ENCODE results near the gene SAMD11. TPM values are rescaled to one million over a fixed set of nuclear protein-coding genes. Genes with fewer than 3 reads are reported as not detected.
"Not testable (repeated sequence)": the region's sequence is repeated elsewhere in the genome, so short reads cannot be mapped to it uniquely, and the experiment has no call there.

Gene SAMD11, protein sequence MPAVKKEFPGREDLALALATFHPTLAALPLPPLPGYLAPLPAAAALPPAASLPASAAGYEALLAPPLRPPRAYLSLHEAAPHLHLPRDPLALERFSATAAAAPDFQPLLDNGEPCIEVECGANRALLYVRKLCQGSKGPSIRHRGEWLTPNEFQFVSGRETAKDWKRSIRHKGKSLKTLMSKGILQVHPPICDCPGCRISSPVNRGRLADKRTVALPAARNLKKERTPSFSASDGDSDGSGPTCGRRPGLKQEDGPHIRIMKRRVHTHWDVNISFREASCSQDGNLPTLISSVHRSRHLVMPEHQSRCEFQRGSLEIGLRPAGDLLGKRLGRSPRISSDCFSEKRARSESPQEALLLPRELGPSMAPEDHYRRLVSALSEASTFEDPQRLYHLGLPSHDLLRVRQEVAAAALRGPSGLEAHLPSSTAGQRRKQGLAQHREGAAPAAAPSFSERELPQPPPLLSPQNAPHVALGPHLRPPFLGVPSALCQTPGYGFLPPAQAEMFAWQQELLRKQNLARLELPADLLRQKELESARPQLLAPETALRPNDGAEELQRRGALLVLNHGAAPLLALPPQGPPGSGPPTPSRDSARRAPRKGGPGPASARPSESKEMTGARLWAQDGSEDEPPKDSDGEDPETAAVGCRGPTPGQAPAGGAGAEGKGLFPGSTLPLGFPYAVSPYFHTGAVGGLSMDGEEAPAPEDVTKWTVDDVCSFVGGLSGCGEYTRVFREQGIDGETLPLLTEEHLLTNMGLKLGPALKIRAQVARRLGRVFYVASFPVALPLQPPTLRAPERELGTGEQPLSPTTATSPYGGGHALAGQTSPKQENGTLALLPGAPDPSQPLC
- 11.1 TPM for total RNA-seq (ENCODE audit: insufficient read depth, low replicate concordance)

GRCh38 chr1:923131-923990, at the start of gene SAMD11:
TSS of gene SAMD11 (plus strand) at chr1:923923. CDS start at chr1:924432, 509 bp downstream.
- peak; percentile 82 for DNase-seq (ENCODE audit: low spot score)

- peak; percentile 48 for DNase-seq (ENCODE audit: low spot score)
Observed at GRCh38 chr1:876428-877208, 47.1 kb upstream of the SAMD11 start.

DNA sequence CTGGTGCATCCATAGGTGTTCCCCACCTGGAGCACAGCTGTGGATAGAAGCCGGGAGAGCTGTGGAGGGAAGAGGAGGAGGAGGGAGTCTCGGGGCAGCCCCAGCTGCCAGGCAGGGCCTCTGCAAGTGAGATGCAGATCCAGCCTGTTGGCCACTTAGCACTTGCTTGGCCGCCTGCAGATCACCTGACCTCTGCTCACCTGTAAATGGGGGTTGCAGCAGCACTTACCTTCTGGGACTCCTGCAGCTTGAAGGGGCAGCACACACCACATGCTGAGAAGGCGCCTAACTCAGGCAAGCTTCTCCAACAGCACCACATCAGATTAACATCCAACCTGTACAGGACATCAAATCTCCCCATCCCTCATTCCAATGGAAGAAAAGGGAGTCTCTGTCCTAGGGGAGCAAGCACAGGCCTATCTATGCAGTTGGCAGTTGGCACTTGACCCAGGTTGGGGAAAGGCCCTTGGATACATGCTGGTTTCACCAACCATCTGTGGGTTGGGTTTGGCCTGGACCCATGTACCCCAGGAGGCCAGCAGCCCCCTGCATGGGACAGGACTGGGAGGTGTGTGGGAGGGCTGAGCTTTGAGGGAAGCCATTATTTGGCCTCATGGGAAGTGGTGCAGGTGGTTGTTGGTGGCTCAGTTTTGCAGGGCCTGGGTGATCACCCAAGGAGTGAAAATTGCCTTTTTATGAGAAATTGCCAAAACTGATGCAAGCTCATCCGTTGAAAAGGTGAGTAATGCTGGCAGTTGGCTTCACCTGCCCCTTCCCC, 46.3 kb upstream of the SAMD11 start:
- DNase-seq (ENCODE audit: low spot score) = not testable (repeated sequence)

DNA sequence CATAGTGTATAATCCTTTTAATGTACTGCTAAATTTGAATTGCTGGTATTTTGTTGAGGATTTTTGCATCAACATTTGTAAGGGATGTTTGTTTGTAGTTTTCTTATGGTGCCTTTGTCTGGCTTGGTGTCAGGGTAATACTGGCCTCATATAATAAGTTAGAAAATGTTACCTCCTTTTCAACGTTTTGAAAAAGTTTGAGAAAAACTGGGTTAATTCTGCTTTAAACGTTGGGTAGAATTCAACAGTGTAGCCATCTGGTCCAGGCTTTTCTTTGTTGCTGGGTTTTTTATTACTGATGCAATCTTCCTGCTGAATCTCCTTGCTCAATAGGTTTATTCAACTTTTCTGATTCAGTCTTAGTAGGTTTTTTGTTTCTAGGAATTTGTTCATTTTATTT, 43.2 kb upstream of the SAMD11 start:
- DNase-seq (ENCODE audit: low spot score) = not testable (repeated sequence)

DNA sequence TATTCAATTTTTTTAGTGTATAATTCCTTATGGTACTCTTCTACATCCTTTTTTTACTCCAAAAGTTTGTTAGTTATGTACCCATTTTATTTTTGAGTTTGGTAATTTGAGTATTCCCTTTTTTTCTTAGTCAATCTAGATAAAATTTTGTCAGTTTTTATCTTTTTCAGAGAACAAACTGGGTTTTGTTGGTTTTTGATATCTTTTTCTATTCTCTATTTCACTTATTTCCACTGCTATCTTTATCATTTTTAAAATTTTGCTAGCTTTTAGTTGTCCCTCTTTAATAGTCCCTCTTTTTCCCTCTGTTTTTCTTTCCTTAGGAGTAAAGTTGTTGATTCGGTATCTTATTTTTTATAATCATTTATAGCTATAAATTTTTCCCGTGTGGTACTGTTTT, 42.8 kb upstream of the SAMD11 start:
- DNase-seq (ENCODE audit: low spot score) = not testable (repeated sequence)

DNA sequence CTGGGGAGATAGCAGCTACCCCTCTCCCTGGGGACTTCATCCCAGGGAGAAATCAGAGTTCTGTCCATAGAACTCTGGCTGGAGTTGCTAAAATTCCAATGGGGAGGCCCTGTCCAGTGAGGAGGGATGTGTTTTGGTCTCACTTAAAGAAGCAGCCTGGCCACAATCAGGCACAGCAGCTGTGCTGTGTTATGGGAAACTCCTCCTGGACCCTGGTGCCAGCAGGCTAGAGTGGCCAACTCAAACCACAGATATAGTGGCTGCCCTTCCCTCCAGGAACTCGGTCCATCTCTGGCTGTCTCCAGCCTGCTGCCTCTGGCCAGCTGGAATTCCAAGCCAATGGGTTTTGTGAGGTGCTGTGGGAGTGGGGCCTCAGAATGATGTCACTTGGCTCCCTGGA, 37.4 kb upstream of the SAMD11 start:
- no peak for DNase-seq (ENCODE audit: low spot score)

DNA sequence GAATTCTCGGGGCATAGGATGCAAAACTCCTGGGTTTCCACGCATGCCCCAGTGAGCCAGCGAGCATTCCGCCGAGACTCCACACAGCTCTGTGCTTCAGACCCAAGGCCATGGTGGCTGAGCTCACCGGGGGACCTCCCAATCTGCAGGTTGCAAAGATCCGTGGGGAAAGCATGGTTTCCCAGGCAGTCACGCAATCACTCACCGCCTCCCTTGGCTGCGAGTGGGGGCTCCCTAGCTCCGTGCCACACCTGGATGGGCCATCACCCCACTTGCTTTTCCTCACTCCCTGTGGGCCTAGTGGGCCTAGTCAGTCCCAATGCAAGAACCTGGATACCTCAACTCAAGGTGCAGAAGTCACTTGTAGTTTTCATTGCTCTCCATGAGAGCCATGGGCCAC, 37.0 kb upstream of the SAMD11 start:
- no peak for DNase-seq (ENCODE audit: low spot score)

DNA sequence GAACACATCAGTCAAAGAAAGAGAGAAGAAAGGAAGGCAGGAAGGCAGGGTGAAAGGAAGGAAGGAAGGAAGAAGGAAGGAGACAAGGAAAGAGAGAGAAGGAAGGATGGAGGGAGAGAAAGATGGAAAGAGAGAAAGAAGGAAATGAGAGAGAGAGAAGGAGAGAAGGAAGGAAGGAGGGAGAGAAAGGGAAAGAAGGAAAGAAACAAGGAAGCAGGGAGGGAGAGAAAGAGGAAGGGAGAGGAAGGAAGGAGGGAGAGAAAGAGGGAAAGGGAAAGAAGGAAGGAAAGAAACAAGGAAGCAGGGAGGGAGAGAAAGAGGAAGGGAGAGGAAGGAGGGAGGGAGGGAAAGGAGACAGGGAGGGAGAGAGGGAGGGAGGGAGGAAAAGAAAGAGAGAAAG, 35.4 kb upstream of the SAMD11 start:
- DNase-seq (ENCODE audit: low spot score) = no peak

- not testable (repeated sequence) for DNase-seq (ENCODE audit: low spot score)
Observed at GRCh38 chr1:889774-890173, 33.9 kb upstream of the SAMD11 start.

GRCh38 chr1:890234-890633, 33.5 kb upstream of the SAMD11 start:
- not testable (repeated sequence) for DNase-seq (ENCODE audit: low spot score)

DNA sequence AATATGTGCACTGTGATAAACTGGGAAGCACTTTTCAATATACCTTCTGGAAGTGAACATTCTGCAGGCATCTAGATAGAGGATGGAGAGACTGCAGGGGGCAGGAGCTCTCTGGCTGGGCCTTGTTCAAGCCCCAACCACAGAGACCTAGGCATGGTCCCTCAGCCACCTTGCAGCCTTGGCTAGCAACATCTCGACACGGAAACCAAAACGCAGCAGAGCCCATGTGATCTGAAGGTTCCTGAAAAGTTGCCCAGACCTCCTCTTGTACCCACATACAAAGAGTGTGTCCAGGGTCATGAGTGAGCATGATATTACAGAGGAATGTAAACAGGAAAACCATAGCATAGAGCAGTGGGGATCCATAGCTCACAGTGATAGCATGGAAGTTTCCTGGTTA, 33.1 kb upstream of the SAMD11 start:
- DNase-seq (ENCODE audit: low spot score) = no peak

DNA sequence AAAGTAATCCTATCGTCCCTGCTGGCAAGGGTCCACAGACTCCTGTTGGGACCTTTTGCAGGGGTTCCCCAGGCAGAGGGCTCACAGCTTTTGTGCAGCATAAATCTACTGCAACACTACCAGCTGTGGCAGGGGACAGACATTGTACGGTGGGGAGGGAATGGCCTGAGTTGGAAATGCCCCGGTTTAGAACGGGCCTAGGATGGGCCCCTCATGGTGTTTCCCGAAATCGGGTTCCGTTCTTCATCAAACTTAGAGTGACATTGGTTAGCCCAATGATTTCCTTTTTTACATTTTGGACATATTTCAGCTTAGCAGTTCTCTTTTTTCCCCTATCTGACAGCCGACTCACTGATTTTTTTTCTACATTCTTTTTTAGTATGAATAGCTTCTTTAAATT, 26.5 kb upstream of the SAMD11 start:
- no peak for DNase-seq (ENCODE audit: low spot score)

GRCh38 chr1:897951-898350, 25.8 kb upstream of the SAMD11 start:
- DNase-seq (ENCODE audit: low spot score) = not testable (repeated sequence)

- DNase-seq (ENCODE audit: low spot score) = no peak
Observed at GRCh38 chr1:899636-900317, 23.9 kb upstream of the SAMD11 start.

DNA sequence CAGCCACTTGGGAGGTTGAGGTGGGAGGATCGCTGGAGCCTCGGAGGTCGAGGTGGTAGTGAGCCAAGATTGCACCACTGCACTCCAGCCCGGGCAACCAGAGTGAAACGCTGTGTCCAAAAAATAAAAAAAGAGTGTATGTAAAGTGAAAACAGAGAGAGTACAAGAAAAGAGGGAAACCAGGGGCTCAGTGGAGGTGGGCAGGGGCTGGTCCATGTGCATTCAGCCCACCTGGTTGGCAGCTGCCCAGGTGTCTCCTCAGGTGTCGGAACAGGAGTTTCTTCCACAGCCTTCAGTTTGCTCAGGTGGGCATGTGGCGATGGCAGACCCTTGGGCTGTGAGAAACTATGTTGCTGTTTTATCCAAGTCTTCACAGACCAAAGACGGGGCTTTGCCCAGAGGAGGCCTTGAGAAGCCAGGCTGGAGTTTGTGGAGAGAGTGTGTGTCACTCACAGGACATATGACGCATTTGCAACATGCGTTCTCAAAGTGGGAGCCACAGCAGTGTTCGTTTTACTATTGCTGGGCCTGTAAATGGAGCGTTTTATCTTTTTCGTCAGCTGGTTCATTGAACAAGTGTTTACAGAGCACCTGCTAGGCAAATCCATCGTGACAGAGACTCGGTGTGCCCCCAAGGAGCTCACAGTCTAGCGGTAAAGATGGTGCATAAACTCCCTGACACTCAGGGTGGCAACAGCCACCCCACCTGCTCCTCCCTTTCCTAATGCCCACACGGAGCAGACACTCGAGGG, 22.4 kb upstream of the SAMD11 start:
- no peak for DNase-seq (ENCODE audit: low spot score)

DNA sequence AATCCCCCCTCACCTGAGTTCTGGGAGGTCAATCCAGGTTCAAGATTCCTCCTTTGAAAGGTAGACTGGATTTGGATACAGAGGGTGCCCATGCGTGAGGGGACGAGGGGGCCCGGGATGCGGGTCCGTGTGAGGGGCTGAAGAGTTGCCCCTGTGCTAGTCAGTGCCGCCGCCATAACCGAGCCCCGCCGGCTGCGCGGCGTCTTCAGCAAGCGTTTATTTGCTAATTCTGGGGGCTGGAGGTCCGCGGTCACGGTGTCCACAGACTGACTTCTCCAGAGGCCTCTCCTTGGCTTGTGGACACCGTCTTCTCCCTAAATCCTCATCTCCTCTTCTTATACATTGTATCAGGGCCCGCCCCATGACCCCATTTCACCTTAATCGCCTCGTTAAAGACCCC, 20.9 kb upstream of the SAMD11 start:
- no peak for DNase-seq (ENCODE audit: low spot score)

DNA sequence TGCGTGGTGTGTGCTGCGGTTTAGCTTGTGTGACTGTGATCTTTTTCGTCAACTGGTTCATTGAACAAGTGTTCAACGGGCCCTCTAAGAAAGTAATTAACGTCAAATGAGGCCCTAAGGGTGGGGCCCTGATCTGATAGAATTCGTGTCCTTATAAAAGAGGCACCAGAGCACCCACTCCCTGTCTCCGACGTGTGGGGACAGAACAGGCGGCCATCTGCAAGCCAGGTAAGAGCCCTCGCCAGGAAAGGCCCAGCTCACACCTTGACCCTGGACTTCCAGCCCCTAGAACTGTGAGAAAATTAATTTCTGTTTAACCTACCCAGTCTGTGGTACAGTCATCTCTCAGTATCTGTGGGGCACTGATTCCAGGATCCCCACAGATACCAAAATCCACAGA, 20.4 kb upstream of the SAMD11 start:
- DNase-seq (ENCODE audit: low spot score) = no peak

GRCh38 chr1:903721-904271, 19.9 kb upstream of the SAMD11 start:
- no peak for DNase-seq (ENCODE audit: low spot score)

Data from umbilical cord (tissue), 2 donors.